Panc1 (cell line): ENCODE measurements around the gene GPBP1L1. TPM values are rescaled to one million over a fixed set of nuclear protein-coding genes. Genes with fewer than 3 reads are reported as not detected.

Experiments
- ATAC-seq: fragments of 200-7000 bp; cut with Tn5 transposase; 2 replicates; pipeline ENCODE4 v1.9.1; 2020; ENCODE audit warnings: mild to moderate bottlenecking, moderate library complexity
- BruUV-seq: library from RNA; stranded (reverse); fragments of 400-500 nt; replicated peaks from 2 replicates; lab custom pipeline; 2021; lab: Mats Ljungman, UMichigan
- CTCF ChIA-PET: fragments of 300-600 bp; sonication (Branson Sonifier 250); formaldehyde crosslinking; loops from one replicate; lab custom pipeline; 2022; ENCODE audit warnings: antibody characterized with exemption; lab: Charles Lee
- POLR2A ChIA-PET: fragments of 300-600 bp; sonication (Branson Sonifier 250); formaldehyde crosslinking; loops from one replicate; lab custom pipeline; 2022; ENCODE audit warnings: antibody characterized with exemption; lab: Charles Lee
- DNase-seq: peaks from one replicate; pipeline ENCODE4 v3.0.0-alpha.2; 2010; ENCODE audit warnings: low read depth, low spot score
- H3K27ac ChIP-seq: 2 replicates; pipeline ENCODE4 v1.5.1; 2011; ENCODE audit warnings: mild to moderate bottlenecking, low read length, inconsistent platforms
- H3K27me3 ChIP-seq: fragments of 200-500 bp; sonication (Bioruptor generic); 2 replicates; pipeline ENCODE4 v1.6.0; 2014; ENCODE audit warnings: low read length, inconsistent platforms; ENCODE audit not compliant: control insufficient read depth, insufficient read depth
- H3K36me3 ChIP-seq: fragments of 200-500 bp; sonication (Bioruptor generic); 2 replicates; pipeline ENCODE4 v1.5.1; 2014; ENCODE audit warnings: inconsistent platforms, mild to moderate bottlenecking, low read length, moderate library complexity; ENCODE audit not compliant: control insufficient read depth, insufficient read depth
- H3K4me1 ChIP-seq: 2 replicates; pipeline ENCODE4 v1.5.1; 2011; ENCODE audit warnings: inconsistent platforms, mild to moderate bottlenecking, low read length, moderate library complexity; ENCODE audit not compliant: control insufficient read depth, insufficient read depth
- H3K4me3 ChIP-seq, 2 experiments: 2 replicates each; pipeline ENCODE4 v1.5.1; 2011 to 2012; ENCODE audit warnings: low read depth in 2 of 2, low read length in 2 of 2, mild to moderate bottlenecking in 2 of 2, inconsistent platforms in 1 of 2, moderate library complexity in 1 of 2
- H3K9me3 ChIP-seq: fragments of 200-500 bp; sonication (Bioruptor generic); 2 replicates; pipeline ENCODE4 v1.5.1; 2014; ENCODE audit warnings: low read depth, mild to moderate bottlenecking, inconsistent platforms, low read length, moderate library complexity; ENCODE audit not compliant: control insufficient read depth, insufficient read depth
- CTCF ChIP-seq: fragments of 450-650 bp; IDR thresholded peaks from 2 replicates; pipeline ENCODE4 v1.5.1; 2017; ENCODE audit warnings: mild to moderate bottlenecking
- POLR2AphosphoS5 ChIP-seq: IDR thresholded peaks from 2 replicates; pipeline ENCODE4 v1.6.1; 2012; ENCODE audit warnings: mild to moderate bottlenecking, low read depth, low read length, moderate library complexity
- REST ChIP-seq, 2 experiments: IDR thresholded peaks; 2 replicates each; pipeline ENCODE4 v1.6.1; 2011 to 2012; ENCODE audit warnings: low read depth in 2 of 2, control low read depth in 1 of 2, low read length in 1 of 2, mild to moderate bottlenecking in 1 of 2, moderate library complexity in 1 of 2; ENCODE audit not compliant: insufficient read depth in 1 of 2
- SIN3A ChIP-seq: IDR thresholded peaks from 2 replicates; pipeline ENCODE4 v1.6.1; 2012; ENCODE audit warnings: low read depth, mild to moderate bottlenecking, low read length, moderate library complexity, borderline replicate concordance; ENCODE audit not compliant: insufficient read depth
- TCF7L2 ChIP-seq: IDR thresholded peaks from 2 replicates; pipeline ENCODE4 v1.6.1; 2011; ENCODE audit warnings: mild to moderate bottlenecking, low read depth, low read length, inconsistent platforms
- in situ Hi-C: cut with HindIII; loops from 2 replicates; pipeline ENCODE4 v1.10.0; 2016; ENCODE audit warnings: low sequenced_read_pairs, low pct_unique_long_range_greater_than_20kb
- intact Hi-C: fragments of 100-400 bp; cut with micrococcal nuclease; formaldehyde crosslinking; loops from one replicate; pipeline ENCODE4 v1.10.0; 2022; ENCODE audit not compliant: unreplicated experiment
- total RNA-seq: library from RNA; stranded (reverse); gene quantifications from one replicate; pipeline ENCODE4 v1.2.1, GENCODE V29; 2021; ENCODE audit not compliant: unreplicated experiment

GPBP1L1 gene
- total RNA-seq, 1 experiment from 2014 or later, result 130 TPM

DNA sequence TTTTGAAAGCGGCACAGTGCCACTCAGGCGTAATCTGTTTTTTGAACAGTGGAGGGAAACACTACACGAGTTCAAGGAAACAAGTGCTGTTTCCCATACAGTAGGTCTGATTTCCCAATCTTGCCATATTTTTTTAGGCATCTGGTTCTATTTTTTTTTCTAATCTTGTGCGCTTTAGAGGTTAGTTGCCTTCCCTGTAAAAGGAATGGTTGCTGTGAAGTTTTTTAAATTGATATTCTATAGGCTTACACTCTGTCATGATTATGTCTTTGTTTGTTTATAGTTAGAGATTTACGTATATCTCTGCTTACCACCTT, 101.3 kb downstream of the GPBP1L1 start:
- ATAC-seq, result no peak

DNA sequence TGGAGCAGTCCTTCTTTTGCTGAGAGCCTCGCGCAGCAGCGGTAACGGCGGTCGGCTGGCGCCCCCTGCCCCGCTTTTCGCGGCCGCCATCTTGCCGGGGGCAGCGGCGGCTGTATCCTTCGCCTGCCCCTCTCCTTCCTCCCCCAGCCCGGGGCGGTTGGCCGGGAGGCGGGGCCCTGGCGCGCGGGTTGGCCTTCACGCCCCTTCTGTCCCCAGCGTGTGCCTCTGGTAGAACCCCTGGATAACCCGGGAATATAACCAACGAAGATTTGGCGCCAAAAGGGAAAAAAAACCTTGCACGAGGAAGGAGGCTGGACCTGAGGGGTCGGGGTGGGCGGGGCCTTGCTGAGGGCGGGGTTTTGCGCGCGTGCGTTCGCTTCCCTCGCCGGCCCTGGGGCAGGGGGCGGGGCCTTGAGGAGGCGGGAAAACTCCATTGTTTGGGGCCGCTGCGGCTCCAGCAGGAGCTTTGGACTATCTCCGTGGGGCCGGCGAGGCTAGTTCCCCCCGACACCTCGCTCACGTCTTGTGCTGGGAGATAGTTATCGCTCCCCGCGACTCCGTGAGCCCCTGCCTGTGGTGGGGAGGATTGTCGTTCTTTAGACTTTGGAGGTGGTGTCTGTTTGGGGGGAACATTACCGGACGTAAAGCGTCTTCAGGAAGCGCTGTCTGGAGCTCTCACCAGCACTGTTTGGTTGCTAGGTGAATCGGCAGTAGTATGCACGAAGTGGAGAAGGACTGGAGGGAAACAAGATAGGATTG, 101.8 kb downstream of the GPBP1L1 start:
- Histone ChIP-seq H3K9me3 (no peaks in the 10 kb centered on the region), H3K4me1 (peaks cover 8% of the 10 kb centered on the region; the same call in 1 of the 2 replicates), H3K36me3 (peaks cover 2% of the 10 kb centered on the region; the same call in 1 of the 2 replicates), H3K27me3 (no peaks in the 10 kb centered on the region), H3K27ac (peak overlapping the region; percentile 90), H3K4me3 (peak overlapping the region; percentile 89 to 98)
- DNase-seq, result peak; percentile 22
- ChIA-PET CTCF (interaction anchor here (0.7 kb wide), 1 partner anchor 550 kb away, joined by 3 read pairs; no protein-coding TSS in a partner anchor), POLR2A (interaction anchor here (0.6 kb wide), 1 partner anchor 844 kb away, joined by 4 read pairs; no protein-coding TSS in a partner anchor)
- BruUV-seq, result TSS peak; percentile 84
- in situ Hi-C loops (no loop called here), intact Hi-C loops (no loop called here)
- peak; percentile 68 for ATAC-seq
- 0 out of 2 replicates have a peak, but pooled peaks have one; percentile 14 for TF ChIP-seq TCF7L2
- TF ChIP-seq REST (IDR thresholded peaks at IDR 0.05; ENCODE audit: insufficient read depth in 1 of 2, low read depth in 2 of 2, low read length in 1 of 2), result no peak
- TF ChIP-seq CTCF, result no peak
- TF ChIP-seq SIN3A, result peak; percentile 80; the same call in 1 of the 2 replicates

More for the DNA sequence above, 101.3 kb downstream of the GPBP1L1 start:
- TF ChIP-seq REST (IDR thresholded peaks at IDR 0.05; ENCODE audit: insufficient read depth in 1 of 2, low read depth in 2 of 2, low read length in 1 of 2) (no peak), CTCF (no peak), POLR2AphosphoS5 (no peak), TCF7L2 (no peak), SIN3A (no peak)
- BruUV-seq, result no TSS peak
- no peak for DNase-seq
- CTCF ChIA-PET, result no interaction called here
- peak overlapping the region; percentile 89 to 98 for H3K4me3 ChIP-seq
- no peaks in the 10 kb centered on the region for H3K27me3 ChIP-seq
- intact Hi-C loops (no loop called here), in situ Hi-C loops (no loop called here)
- peaks cover 12% of the 10 kb centered on the region for H3K4me1 ChIP-seq
- no peaks in the 10 kb centered on the region for H3K9me3 ChIP-seq
- H3K27ac ChIP-seq, result peak overlapping the region; percentile 67; the same call in 1 of the 2 replicates
- peaks cover 2% of the 10 kb centered on the region; the same call in 1 of the 2 replicates for H3K36me3 ChIP-seq
- POLR2A ChIA-PET, result interaction anchor here (0.6 kb wide), 2 partner anchors 53 to 844 kb away, joined by 3 to 4 read pairs; no protein-coding TSS in a partner anchor
